IPS-11a (cell line): ENCODE data around the gene CILP.
"Not testable (repeated sequence)": the region's sequence is repeated elsewhere in the genome, so short reads cannot be mapped to it uniquely, and the experiment has no call there.

Experiments used
- H3K4me3 ChIP-seq: one replicate; pipeline ENCODE4 v1.5.1; 2013; ENCODE audit warnings: low read depth, low read length, control low read depth

Gene CILP

GRCh38 chr15:65195548-65195923 is 15.7 kb downstream of the CILP start:
- H3K4me3 ChIP-seq = no peak overlapping the region

- no peak overlapping the region for H3K4me3 ChIP-seq
Observed at GRCh38 chr15:65194826-65195547, 16.3 kb downstream of the CILP start.

- no peak overlapping the region for H3K4me3 ChIP-seq
Observed at GRCh38 chr15:65192016-65192415, 19.3 kb downstream of the CILP start.

- no peak overlapping the region for H3K4me3 ChIP-seq
Observed at GRCh38 chr15:65189102-65189740, 22.1 kb downstream of the CILP start.

- H3K4me3 ChIP-seq = not testable (repeated sequence)
Observed at GRCh38 chr15:65188472-65188871, 22.8 kb downstream of the CILP start.

GRCh38 chr15:65184868-65185717 is 26.2 kb downstream of the CILP start, which contains the start of gene CLPX:
Gene CLPX, minus strand, starts transcription at chr15:65185342. Its CDS starts 189 bp downstream, at chr15:65185153.
- peak within 1 kb of the TSS; percentile 83 for H3K4me3 ChIP-seq

GRCh38 chr15:65184305-65184867 is 26.9 kb downstream of the CILP start:
- H3K4me3 ChIP-seq = peak overlapping the region; percentile 83

- H3K4me3 ChIP-seq = peak overlapping the region; percentile 83
Observed at GRCh38 chr15:65183865-65184159, 27.5 kb downstream of the CILP start.

- no peak overlapping the region for H3K4me3 ChIP-seq
Observed at GRCh38 chr15:65182538-65182937, 28.7 kb downstream of the CILP start.

- not testable (repeated sequence) for H3K4me3 ChIP-seq
Observed at GRCh38 chr15:65181582-65182353, 29.5 kb downstream of the CILP start.

- no peak overlapping the region for H3K4me3 ChIP-seq
Observed at GRCh38 chr15:65180167-65180566, 31.1 kb downstream of the CILP start.

GRCh38 chr15:65177901-65178300 is 33.4 kb downstream of the CILP start:
- no peak overlapping the region for H3K4me3 ChIP-seq

- H3K4me3 ChIP-seq = no peak overlapping the region
Observed at GRCh38 chr15:65176056-65176455, 35.2 kb downstream of the CILP start.

GRCh38 chr15:65175511-65175910 is 35.8 kb downstream of the CILP start:
- no peak overlapping the region for H3K4me3 ChIP-seq

GRCh38 chr15:65174509-65174908 is 36.8 kb downstream of the CILP start:
- H3K4me3 ChIP-seq = no peak overlapping the region

- no peak overlapping the region for H3K4me3 ChIP-seq
Observed at GRCh38 chr15:65172531-65172930, 38.7 kb downstream of the CILP start.

GRCh38 chr15:65171428-65171827 is 39.8 kb downstream of the CILP start:
- H3K4me3 ChIP-seq = no peak overlapping the region

- no peak overlapping the region for H3K4me3 ChIP-seq
Observed at GRCh38 chr15:65165875-65166274, 45.4 kb downstream of the CILP start.

- H3K4me3 ChIP-seq = no peak overlapping the region
Observed at GRCh38 chr15:65164139-65164538, 47.1 kb downstream of the CILP start.

GRCh38 chr15:65163041-65163440 is 48.2 kb downstream of the CILP start:
- H3K4me3 ChIP-seq = no peak overlapping the region

GRCh38 chr15:65156692-65157091 is 54.6 kb downstream of the CILP start:
- H3K4me3 ChIP-seq = no peak overlapping the region
